HuH-7 (cell line): ENCODE data around the gene LRP1.

Source experiments
- DNase-seq: peaks from one replicate; pipeline ENCODE4 v3.0.0; 2011; ENCODE audit warnings: low spot score

The LRP1 gene

GRCh38 chr12:57254506-57255280 lies 126.4 kb downstream of the LRP1 start:
- DNase-seq = no peak

GRCh38 chr12:57255916-57256315 lies 127.6 kb downstream of the LRP1 start:
- no peak for DNase-seq

GRCh38 chr12:57258977-57259970 lies 131.0 kb downstream of the LRP1 start:
- DNase-seq = no peak

- DNase-seq = no peak
Measured at GRCh38 chr12:57260366-57260765, 132.1 kb downstream of the LRP1 start.

GRCh38 chr12:57261428-57261865 lies 133.2 kb downstream of the LRP1 start:
- no peak for DNase-seq

GRCh38 chr12:57262126-57262822 lies 134.0 kb downstream of the LRP1 start:
- no peak for DNase-seq
